ENCODE measurements around the gene PCTP.

PCTP gene

GRCh38 chr17:55717898-55718735 lies 32.7 kb upstream of the PCTP start:
- Mint-ChIP-seq H3K4me1 (no peaks in the 10 kb centered on the region), H3K27me3 (peaks cover 40% of the 10 kb centered on the region), H3K9me3 (no peaks in the 10 kb centered on the region), H3K27ac (ENCODE audit: low read depth) (no peak overlapping the region), H3K36me3 (ENCODE audit: insufficient read depth) (no peaks in the 10 kb centered on the region), H3K4me3 (no peak overlapping the region)
- DNase-seq (ENCODE audit: low spot score in 2 of 2) (peak; percentile 20 to 21), ATAC-seq (replicated peaks; ENCODE audit: extremely low read depth, poor library complexity, severe bottlenecking) (no peak)

GRCh38 chr17:55720919-55721836 lies 29.7 kb upstream of the PCTP start:
- ATAC-seq (replicated peaks; ENCODE audit: extremely low read depth, poor library complexity, severe bottlenecking) (no peak), DNase-seq (ENCODE audit: low spot score in 2 of 2) (no peak)
- Mint-ChIP-seq H3K27ac (ENCODE audit: low read depth) (no peak overlapping the region), H3K36me3 (ENCODE audit: insufficient read depth) (no peaks in the 10 kb centered on the region), H3K9me3 (no peaks in the 10 kb centered on the region), H3K27me3 (peaks cover 68% of the 10 kb centered on the region), H3K4me3 (no peak overlapping the region), H3K4me1 (no peaks in the 10 kb centered on the region)

- Mint-ChIP-seq H3K9me3 (no peaks in the 10 kb centered on the region), H3K27ac (ENCODE audit: low read depth) (no peak overlapping the region), H3K36me3 (ENCODE audit: insufficient read depth) (no peaks in the 10 kb centered on the region), H3K4me3 (no peak overlapping the region), H3K4me1 (no peaks in the 10 kb centered on the region), H3K27me3 (peaks cover 78% of the 10 kb centered on the region)
- ATAC-seq (replicated peaks; ENCODE audit: extremely low read depth, poor library complexity, severe bottlenecking) (no peak), DNase-seq (ENCODE audit: low spot score in 2 of 2) (no peak)
Observed at GRCh38 chr17:55722016-55722736, 28.7 kb upstream of the PCTP start.

GRCh38 chr17:55722742-55723487 lies 27.9 kb upstream of the PCTP start, which contains the start of gene TMEM100:
TMEM100 (minus strand) TSS chr17:55722864; CDS start chr17:55721070, 1,794 bp downstream.
- Mint-ChIP-seq H3K9me3 (no peaks in the 10 kb centered on the region), H3K4me3 (no peak within 1 kb of the TSS), H3K27me3 (peaks cover 86% of the 10 kb centered on the region), H3K27ac (ENCODE audit: low read depth) (no peak within 1 kb of the TSS), H3K4me1 (no peaks in the 10 kb centered on the region), H3K36me3 (ENCODE audit: insufficient read depth) (no peaks in the 10 kb centered on the region)
- ATAC-seq (replicated peaks; ENCODE audit: extremely low read depth, poor library complexity, severe bottlenecking) (no peak), DNase-seq (ENCODE audit: low spot score in 2 of 2) (no peak)

- no peak for ATAC-seq (replicated peaks; ENCODE audit: extremely low read depth, poor library complexity, severe bottlenecking)
- no peak overlapping the region for H3K27ac Mint-ChIP-seq (ENCODE audit: low read depth)
- no peaks in the 10 kb centered on the region for H3K4me1 Mint-ChIP-seq
- H3K9me3 Mint-ChIP-seq = no peaks in the 10 kb centered on the region
- H3K4me3 Mint-ChIP-seq = no peak overlapping the region
- DNase-seq (ENCODE audit: low spot score in 2 of 2) = no peak
- peaks cover 87% of the 10 kb centered on the region for H3K27me3 Mint-ChIP-seq
- H3K36me3 Mint-ChIP-seq (ENCODE audit: insufficient read depth) = no peaks in the 10 kb centered on the region
Observed at GRCh38 chr17:55723488-55723848, 27.4 kb upstream of the PCTP start.

GRCh38 chr17:55726440-55726839 lies 24.4 kb upstream of the PCTP start:
- Mint-ChIP-seq H3K9me3 (no peaks in the 10 kb centered on the region), H3K4me1 (no peaks in the 10 kb centered on the region), H3K27me3 (peaks cover 79% of the 10 kb centered on the region), H3K36me3 (ENCODE audit: insufficient read depth) (peaks cover 2% of the 10 kb centered on the region), H3K27ac (ENCODE audit: low read depth) (no peak overlapping the region), H3K4me3 (no peak overlapping the region)
- DNase-seq (ENCODE audit: low spot score in 2 of 2) (no peak), ATAC-seq (replicated peaks; ENCODE audit: extremely low read depth, poor library complexity, severe bottlenecking) (no peak)

GRCh38 chr17:55727275-55727674 lies 23.6 kb upstream of the PCTP start:
- no peak for ATAC-seq (replicated peaks; ENCODE audit: extremely low read depth, poor library complexity, severe bottlenecking)
- Mint-ChIP-seq H3K36me3 (ENCODE audit: insufficient read depth) (peaks cover 2% of the 10 kb centered on the region), H3K27ac (ENCODE audit: low read depth) (no peak overlapping the region), H3K4me1 (no peaks in the 10 kb centered on the region), H3K4me3 (no peak overlapping the region), H3K9me3 (no peaks in the 10 kb centered on the region), H3K27me3 (peaks cover 79% of the 10 kb centered on the region)
- DNase-seq (ENCODE audit: low spot score in 2 of 2) = no peak

- no peak overlapping the region for H3K27ac Mint-ChIP-seq (ENCODE audit: low read depth)
Observed at GRCh38 chr17:55727920-55728319, 22.9 kb upstream of the PCTP start.

GRCh38 chr17:55728361-55728760 lies 22.5 kb upstream of the PCTP start:
- H3K4me3 Mint-ChIP-seq = no peak overlapping the region
- ATAC-seq (replicated peaks; ENCODE audit: extremely low read depth, poor library complexity, severe bottlenecking) = no peak
- peaks cover 2% of the 10 kb centered on the region for H3K36me3 Mint-ChIP-seq (ENCODE audit: insufficient read depth)
- H3K4me1 Mint-ChIP-seq = no peaks in the 10 kb centered on the region
- peaks cover 79% of the 10 kb centered on the region for H3K27me3 Mint-ChIP-seq
- H3K27ac Mint-ChIP-seq (ENCODE audit: low read depth) = no peak overlapping the region
- no peaks in the 10 kb centered on the region for H3K9me3 Mint-ChIP-seq
- DNase-seq (ENCODE audit: low spot score in 2 of 2) = no peak

More at GRCh38 chr17:55727920-55728319, 22.9 kb upstream of the PCTP start:
- H3K4me1 Mint-ChIP-seq = no peaks in the 10 kb centered on the region
- no peak overlapping the region for H3K4me3 Mint-ChIP-seq
- ATAC-seq (replicated peaks; ENCODE audit: extremely low read depth, poor library complexity, severe bottlenecking) = no peak
- H3K9me3 Mint-ChIP-seq = no peaks in the 10 kb centered on the region
- DNase-seq (ENCODE audit: low spot score in 2 of 2) = no peak
- peaks cover 79% of the 10 kb centered on the region for H3K27me3 Mint-ChIP-seq
- H3K36me3 Mint-ChIP-seq (ENCODE audit: insufficient read depth) = peaks cover 2% of the 10 kb centered on the region

- DNase-seq (ENCODE audit: low spot score in 2 of 2) = no peak
- peaks cover 2% of the 10 kb centered on the region for H3K36me3 Mint-ChIP-seq (ENCODE audit: insufficient read depth)
- H3K4me1 Mint-ChIP-seq = no peaks in the 10 kb centered on the region
- peaks cover 79% of the 10 kb centered on the region for H3K27me3 Mint-ChIP-seq
- ATAC-seq (replicated peaks; ENCODE audit: extremely low read depth, poor library complexity, severe bottlenecking) = no peak
- H3K4me3 Mint-ChIP-seq = no peak overlapping the region
- H3K9me3 Mint-ChIP-seq = no peaks in the 10 kb centered on the region
- no peak overlapping the region for H3K27ac Mint-ChIP-seq (ENCODE audit: low read depth)
Observed at GRCh38 chr17:55728833-55729232, 22.0 kb upstream of the PCTP start.

- ATAC-seq (replicated peaks; ENCODE audit: extremely low read depth, poor library complexity, severe bottlenecking) (no peak), DNase-seq (ENCODE audit: low spot score in 2 of 2) (no peak)
- Mint-ChIP-seq H3K9me3 (no peaks in the 10 kb centered on the region), H3K36me3 (ENCODE audit: insufficient read depth) (peaks cover 2% of the 10 kb centered on the region), H3K27me3 (peaks cover 73% of the 10 kb centered on the region), H3K27ac (ENCODE audit: low read depth) (no peak overlapping the region), H3K4me3 (no peak overlapping the region), H3K4me1 (no peaks in the 10 kb centered on the region)
Observed at GRCh38 chr17:55729484-55729883, 21.4 kb upstream of the PCTP start.

- Mint-ChIP-seq H3K27ac (ENCODE audit: low read depth) (no peak overlapping the region), H3K4me3 (no peak overlapping the region), H3K36me3 (ENCODE audit: insufficient read depth) (peaks cover 2% of the 10 kb centered on the region), H3K27me3 (peaks cover 66% of the 10 kb centered on the region), H3K4me1 (no peaks in the 10 kb centered on the region), H3K9me3 (no peaks in the 10 kb centered on the region)
- no peak for ATAC-seq (replicated peaks; ENCODE audit: extremely low read depth, poor library complexity, severe bottlenecking)
- no peak for DNase-seq (ENCODE audit: low spot score in 2 of 2)
Observed at GRCh38 chr17:55730380-55730779, 20.5 kb upstream of the PCTP start.

Data from central memory CD8-positive, alpha-beta T cell (primary cell).